Upper lobe of left lung (tissue), 6 donors: Measurements from ENCODE around the gene RASGRP3. TPM values are rescaled to one million over a fixed set of nuclear protein-coding genes. Genes with fewer than 3 reads are reported as not detected.

ENCODE experiments used
- ATAC-seq, 2 donors: fragments of 200-7000 bp; cut with Tn5 transposase; one replicate each; pipeline ENCODE4 v1.9.1; 2022; ENCODE audit warnings: mild to moderate bottlenecking in 2 of 2, moderate library complexity in 2 of 2; ENCODE audit not compliant: low FRiP score in 2 of 2
- DNase-seq, 2 donors: peaks; one replicate each; pipeline ENCODE4 v3.0.0-alpha.2; 2019 to 2020
- H3K27ac ChIP-seq, 4 donors: fragments of 200-600 bp; sonication (generic); one replicate each; pipeline ENCODE4 v1.5.1; 2016 to 2019
- H3K27me3 ChIP-seq, 4 donors: fragments of 200-600 bp; sonication (generic); one replicate each; pipeline ENCODE4 v1.5.1; 2017 to 2019
- H3K36me3 ChIP-seq, 4 donors: fragments of 200-600 bp; sonication (generic); one replicate each; pipeline ENCODE4 v1.5.1; 2016 to 2019
- H3K4me1 ChIP-seq, 4 donors: fragments of 200-600 bp; sonication (generic); one replicate each; pipeline ENCODE4 v1.5.1; 2018 to 2019
- H3K4me3 ChIP-seq, 4 donors: fragments of 200-600 bp; sonication (generic); one replicate each; pipeline ENCODE4 v1.5.1; 2017 to 2019; ENCODE audit warnings: mild to moderate bottlenecking in 2 of 4, moderate library complexity in 1 of 4
- H3K9me3 ChIP-seq, 4 donors: fragments of 200-600 bp; sonication (generic); one replicate each; pipeline ENCODE4 v1.5.1; 2018 to 2019
- EP300 ChIP-seq, 4 donors: sonication (generic); formaldehyde crosslinking; IDR thresholded peaks; one replicate each; pipeline ENCODE4 v1.5.1; 2017; ENCODE audit warnings: antibody characterized with exemption in 4 of 4, control low read depth in 2 of 4
- POLR2A ChIP-seq, 4 donors: fragments of 450-650 bp; IDR thresholded peaks; one replicate each; pipeline ENCODE4 v1.5.1; 2016 to 2017; ENCODE audit warnings: antibody characterized with exemption in 4 of 4, mild to moderate bottlenecking in 2 of 4
- POLR2AphosphoS5 ChIP-seq, 2 donors: sonication (generic); formaldehyde crosslinking; IDR thresholded peaks; one replicate each; pipeline ENCODE4 v1.5.1; 2017; ENCODE audit warnings: antibody characterized with exemption in 2 of 2
- whole genome bisulfite sequencing, 2 donors: methylation state at CpG; one replicate each; pipeline ENCODE4 v1.1.5; 2017 to 2018; 5-methylcytosine and 5-hydroxymethylcytosine counted together
- total RNA-seq, 6 donors: library from RNA; depleted of rRNA in 4 of 6; stranded (reverse); fragments of >200 nt in 4 of 6; gene quantifications; one replicate each; pipeline versions ENCODE4 v1.1.0 to v1.2.1, GENCODE V29; 2016 to 2021
- TF ChIP-seq, protein P1 (sequence below), 6 experiments: fragments of 450-650 bp in 4 of 6; fragments of 200-600 bp in 2 of 6; sonication (generic) in 2 of 6; IDR thresholded peaks; one replicate each; pipeline ENCODE4 v1.5.1; 2016 to 2019; ENCODE audit warnings: antibody characterized with exemption in 6 of 6
- donor health status: DM: no; HTN: no; CAD: no; lungs with moderate emphysema.
- donor health status: DM: no; HTN: yes; CAD: no; lungs with severe emphysema.

The RASGRP3 gene
- total RNA-seq, 6 donors from 2014 or later, result 7.0 to 34.6 (median 14.1) TPM

DNA sequence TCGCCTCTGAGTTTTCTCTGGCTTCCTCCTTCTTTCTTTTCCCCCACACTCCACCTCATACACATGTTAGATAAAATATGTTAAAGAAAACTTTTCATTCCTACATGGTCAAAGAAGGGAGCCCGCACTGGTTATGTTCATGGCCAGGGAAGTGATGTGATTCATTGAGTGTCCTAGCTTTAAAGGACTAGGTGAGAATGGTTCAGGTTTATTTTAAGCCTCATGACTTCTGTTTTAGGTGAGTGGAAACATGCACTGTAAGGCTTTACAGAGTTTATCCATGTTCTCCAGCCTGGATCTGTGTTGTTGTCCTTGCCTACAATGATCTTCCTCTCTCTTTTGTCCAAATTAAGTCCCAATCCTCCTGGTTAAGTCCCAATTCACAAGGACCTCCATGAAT, 56.5 kb downstream of the RASGRP3 start:
- no peak for TF ChIP-seq EP300 (IDR thresholded peaks at IDR 0.05)
- TF ChIP-seq POLR2A (IDR thresholded peaks at IDR 0.05), result no peak
- TF ChIP-seq POLR2AphosphoS5 (IDR thresholded peaks at IDR 0.05), result no peak
- TF ChIP-seq, protein P1, sequence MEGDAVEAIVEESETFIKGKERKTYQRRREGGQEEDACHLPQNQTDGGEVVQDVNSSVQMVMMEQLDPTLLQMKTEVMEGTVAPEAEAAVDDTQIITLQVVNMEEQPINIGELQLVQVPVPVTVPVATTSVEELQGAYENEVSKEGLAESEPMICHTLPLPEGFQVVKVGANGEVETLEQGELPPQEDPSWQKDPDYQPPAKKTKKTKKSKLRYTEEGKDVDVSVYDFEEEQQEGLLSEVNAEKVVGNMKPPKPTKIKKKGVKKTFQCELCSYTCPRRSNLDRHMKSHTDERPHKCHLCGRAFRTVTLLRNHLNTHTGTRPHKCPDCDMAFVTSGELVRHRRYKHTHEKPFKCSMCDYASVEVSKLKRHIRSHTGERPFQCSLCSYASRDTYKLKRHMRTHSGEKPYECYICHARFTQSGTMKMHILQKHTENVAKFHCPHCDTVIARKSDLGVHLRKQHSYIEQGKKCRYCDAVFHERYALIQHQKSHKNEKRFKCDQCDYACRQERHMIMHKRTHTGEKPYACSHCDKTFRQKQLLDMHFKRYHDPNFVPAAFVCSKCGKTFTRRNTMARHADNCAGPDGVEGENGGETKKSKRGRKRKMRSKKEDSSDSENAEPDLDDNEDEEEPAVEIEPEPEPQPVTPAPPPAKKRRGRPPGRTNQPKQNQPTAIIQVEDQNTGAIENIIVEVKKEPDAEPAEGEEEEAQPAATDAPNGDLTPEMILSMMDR (IDR thresholded peaks at IDR 0.05), result no peak
- Histone ChIP-seq H3K36me3 (peaks cover 0 to 7% (median 0%) of the 10 kb centered on the region in 4 donors), H3K27ac (no peak overlapping the region), H3K9me3 (peaks cover 0 to 5% (median 0%) of the 10 kb centered on the region in 4 donors), H3K4me1 (peaks cover 0 to 5% (median 0%) of the 10 kb centered on the region in 4 donors), H3K4me3 (no peak overlapping the region), H3K27me3 (no peaks in the 10 kb centered on the region)
- 72 to 74% methylated on average over 2 of the region's 2 CpGs for WGBS, 2 donors
- ATAC-seq, result no peak
- no peak for DNase-seq

DNA sequence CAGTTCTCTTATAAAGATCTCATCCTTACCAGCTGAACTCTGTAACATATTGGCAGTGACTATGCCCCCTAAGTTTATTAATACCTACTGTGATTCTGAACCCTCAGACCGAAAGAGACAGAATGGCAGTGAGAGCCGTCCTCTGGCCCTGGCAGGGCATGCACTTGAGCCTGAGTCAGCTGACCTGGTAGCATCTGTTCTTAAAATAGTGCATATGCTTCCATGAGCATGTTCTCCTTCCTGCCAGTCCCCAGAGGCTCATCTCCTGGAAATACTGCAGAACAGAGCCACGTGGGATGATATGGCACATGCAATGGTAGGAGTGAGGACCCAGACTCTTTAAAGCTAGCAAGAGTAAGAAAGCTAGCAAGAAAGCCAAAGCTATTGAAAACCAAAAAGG, 59.0 kb downstream of the RASGRP3 start:
- Histone ChIP-seq H3K9me3 (peaks cover 0 to 5% (median 0%) of the 10 kb centered on the region in 4 donors), H3K4me1 (peaks cover 0 to 5% (median 0%) of the 10 kb centered on the region in 4 donors), H3K27ac (no peak overlapping the region), H3K36me3 (peaks cover 0 to 7% (median 0%) of the 10 kb centered on the region in 4 donors), H3K4me3 (no peak overlapping the region), H3K27me3 (no peaks in the 10 kb centered on the region)
- 74 to 85% methylated on average over 3 of the region's 3 CpGs for WGBS, 2 donors
- no peak for DNase-seq
- TF ChIP-seq, protein P1 (IDR thresholded peaks at IDR 0.05), result no peak
- TF ChIP-seq POLR2A (IDR thresholded peaks at IDR 0.05) (no peak), EP300 (IDR thresholded peaks at IDR 0.05) (no peak), POLR2AphosphoS5 (IDR thresholded peaks at IDR 0.05) (no peak)
- ATAC-seq, result no peak

GRCh38 chr2:33541243-33541642, 64.8 kb downstream of the RASGRP3 start:
- 64 to 70% methylated on average over 4 of the region's 4 CpGs for WGBS, 2 donors
- DNase-seq (no peak), ATAC-seq (no peak)
- Histone ChIP-seq H3K9me3 (peaks cover 0 to 5% (median 0%) of the 10 kb centered on the region in 4 donors), H3K27ac (no peak overlapping the region), H3K4me1 (no peaks in the 10 kb centered on the region), H3K27me3 (no peaks in the 10 kb centered on the region), H3K36me3 (peaks cover 0 to 4% (median 0%) of the 10 kb centered on the region in 4 donors), H3K4me3 (no peak overlapping the region)
- TF ChIP-seq EP300 (IDR thresholded peaks at IDR 0.05) (no peak), POLR2AphosphoS5 (IDR thresholded peaks at IDR 0.05) (no peak), POLR2A (IDR thresholded peaks at IDR 0.05) (no peak)
- TF ChIP-seq, protein P1 (IDR thresholded peaks at IDR 0.05), result no peak

DNA sequence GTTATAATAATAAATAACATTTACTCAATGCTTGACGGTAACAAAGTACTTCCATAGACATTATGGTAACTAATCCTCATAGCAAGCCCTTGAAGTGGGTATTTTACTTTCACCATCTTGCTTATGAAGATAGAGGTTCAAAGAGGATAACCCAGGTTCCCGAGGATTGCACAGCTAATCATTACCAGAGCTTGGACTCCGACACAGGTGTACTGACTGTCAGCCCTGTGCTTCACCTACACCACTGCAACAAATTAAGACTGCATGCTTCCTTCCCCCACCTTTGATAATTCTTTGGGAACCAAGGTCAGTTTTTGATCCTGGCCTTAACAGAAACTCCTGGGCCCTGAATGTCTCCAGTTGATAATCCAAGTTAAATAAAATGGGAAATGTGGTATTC, 73.8 kb downstream of the RASGRP3 start:
- H3K9me3 ChIP-seq, result no peaks in the 10 kb centered on the region
- ATAC-seq (no peak), DNase-seq (no peak)
- no peaks in the 10 kb centered on the region for H3K27me3 ChIP-seq
- WGBS, 2 donors, result 90 to 93% methylated on average over 3 of the region's 3 CpGs
- H3K4me1 ChIP-seq, result peaks cover 4 to 22% (median 18%) of the 10 kb centered on the region in 4 donors
- H3K4me3 ChIP-seq, result no peak overlapping the region
- H3K36me3 ChIP-seq, result no peaks in the 10 kb centered on the region
- TF ChIP-seq POLR2A (IDR thresholded peaks at IDR 0.05), result no peak
- no peak for TF ChIP-seq POLR2AphosphoS5 (IDR thresholded peaks at IDR 0.05)
- TF ChIP-seq, protein P1 (IDR thresholded peaks at IDR 0.05), result no peak
- TF ChIP-seq EP300 (IDR thresholded peaks at IDR 0.05), result no peak
- H3K27ac ChIP-seq, result no peak overlapping the region
